GM19193 (cell line): ENCODE data around the gene KCTD2.
A peak's percentile ranks its signal among the peaks of the same experiment; 100 is the strongest.

ENCODE experiments used
- POLR2A ChIP-seq: IDR thresholded peaks from 4 replicates; pipeline ENCODE4 v1.6.1; 2011; ENCODE audit not compliant: insufficient read depth, insufficient read length; ENCODE audit errors: extremely low read depth

The KCTD2 gene

DNA sequence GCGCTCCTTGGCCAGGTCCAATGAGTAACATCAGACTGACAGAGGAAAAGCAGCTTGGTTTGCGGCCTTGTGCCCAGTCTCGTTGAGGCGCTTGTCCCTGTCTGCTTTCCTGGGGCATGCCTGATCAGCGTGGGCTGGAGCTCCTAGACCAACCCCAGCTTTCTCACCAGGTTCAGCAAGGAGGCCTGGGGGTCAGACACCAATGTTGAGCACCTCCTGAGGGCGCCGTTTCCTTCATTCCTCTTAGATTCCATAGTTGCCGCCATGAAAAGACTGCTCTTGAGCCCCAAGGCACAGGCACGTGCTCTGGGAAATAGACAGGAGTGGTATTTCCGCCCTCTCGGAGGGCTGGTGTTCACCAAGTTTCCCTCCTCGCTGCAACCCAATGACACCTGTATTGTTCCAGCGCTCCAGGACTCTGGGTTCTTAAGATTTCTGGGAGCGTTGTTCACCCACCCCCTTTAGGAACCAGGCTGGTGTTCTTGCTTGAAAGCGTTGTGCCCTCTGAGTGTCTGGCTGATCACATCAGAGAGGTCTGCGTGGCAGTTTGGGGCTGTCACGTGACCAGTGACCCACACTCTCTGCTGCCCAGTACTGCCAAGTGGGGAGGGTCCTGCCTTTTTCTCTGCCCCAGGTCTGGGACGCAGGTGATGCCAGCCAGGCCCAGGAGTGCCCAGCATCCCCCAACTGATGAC is 18.0 kb downstream of the KCTD2 start:
- TF ChIP-seq POLR2A, result no peak

- no peak for TF ChIP-seq POLR2A
These were observed 18.6 kb downstream of the KCTD2 start for GRCh38 chr17:75065562-75066151.

DNA sequence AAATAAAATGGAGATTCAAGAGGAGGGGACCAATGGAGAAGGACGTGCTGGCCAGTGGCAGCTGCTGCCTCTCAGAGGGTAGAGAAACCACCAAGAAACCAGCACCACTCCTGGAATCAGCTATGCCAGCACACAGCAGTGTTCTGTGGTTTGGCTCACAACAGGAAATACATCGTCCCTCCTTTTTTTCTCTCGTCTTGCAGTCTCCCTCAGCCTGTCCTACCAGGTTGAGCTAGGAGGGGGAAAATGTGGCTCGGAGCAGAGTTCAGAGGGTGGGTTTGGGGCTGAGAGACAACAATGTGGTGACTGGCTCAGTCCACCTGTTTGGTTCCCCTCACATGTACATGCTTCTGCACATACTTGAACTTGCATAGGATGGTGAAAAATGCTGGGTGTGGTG is 20.8 kb downstream of the KCTD2 start:
- TF ChIP-seq POLR2A, result no peak

DNA sequence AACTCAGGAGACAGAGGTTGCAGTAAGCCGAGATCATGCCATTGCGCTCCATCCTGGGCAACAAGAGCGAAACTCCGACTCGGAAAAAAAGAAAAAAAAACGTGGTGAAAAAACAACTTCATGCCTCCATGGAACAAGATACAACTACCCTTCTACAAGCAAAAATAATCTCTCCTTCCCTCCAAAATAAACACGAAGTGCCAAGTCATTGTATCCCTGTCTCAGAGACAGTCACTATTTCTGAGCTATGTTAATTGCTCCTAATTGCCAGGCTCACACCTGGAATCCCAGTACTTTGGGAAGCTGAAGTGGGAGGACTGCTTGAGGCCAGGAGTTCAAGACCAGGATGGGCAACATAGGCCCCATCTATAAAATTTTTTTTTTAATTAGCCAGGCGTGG is 21.7 kb downstream of the KCTD2 start:
- no peak for TF ChIP-seq POLR2A

DNA sequence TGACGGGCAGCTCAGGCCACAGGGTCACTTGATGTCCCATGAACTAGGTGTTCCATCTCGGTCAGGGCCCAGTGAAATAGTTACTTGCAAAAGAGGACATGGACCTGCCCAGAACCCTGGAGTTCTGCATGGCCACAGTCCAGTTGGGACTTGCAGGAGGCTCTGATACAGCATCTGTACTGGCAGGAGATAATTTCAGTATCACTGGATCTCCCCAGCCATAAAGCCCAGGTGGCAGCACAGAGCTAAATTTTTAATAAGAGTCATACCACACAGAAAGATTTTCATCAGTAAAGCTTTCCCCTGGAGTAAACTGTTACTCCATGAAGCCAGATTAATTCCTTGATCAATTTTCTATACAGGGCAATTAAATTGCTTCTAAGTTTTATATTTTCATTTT is 22.8 kb downstream of the KCTD2 start:
- TF ChIP-seq POLR2A, result no peak

GRCh38 chr17:75073618-75074047 is 26.6 kb downstream of the KCTD2 start:
- TF ChIP-seq POLR2A, result no peak

DNA sequence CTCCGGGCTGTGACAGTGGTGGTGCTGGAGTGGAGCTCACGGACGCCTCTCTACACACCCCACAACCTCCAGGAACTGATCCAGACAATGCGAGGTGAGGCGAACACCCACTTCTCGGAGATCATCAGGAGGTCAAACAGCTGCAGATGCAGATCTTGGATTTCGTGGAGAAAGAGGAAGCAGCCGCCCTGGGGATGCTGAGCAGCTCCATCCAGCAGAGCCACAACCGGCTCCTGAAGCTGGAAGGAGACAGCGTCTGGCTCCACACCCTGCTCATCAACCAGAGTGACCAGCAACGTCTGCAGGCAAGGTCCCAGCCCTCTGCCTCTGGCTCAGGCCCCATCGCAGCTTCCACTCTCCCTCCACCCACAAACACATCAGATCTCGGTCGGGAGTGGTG is 27.5 kb downstream of the KCTD2 start:
- no peak for TF ChIP-seq POLR2A

GRCh38 chr17:75075597-75076336 is 28.7 kb downstream of the KCTD2 start:
- TF ChIP-seq POLR2A, result no peak

DNA sequence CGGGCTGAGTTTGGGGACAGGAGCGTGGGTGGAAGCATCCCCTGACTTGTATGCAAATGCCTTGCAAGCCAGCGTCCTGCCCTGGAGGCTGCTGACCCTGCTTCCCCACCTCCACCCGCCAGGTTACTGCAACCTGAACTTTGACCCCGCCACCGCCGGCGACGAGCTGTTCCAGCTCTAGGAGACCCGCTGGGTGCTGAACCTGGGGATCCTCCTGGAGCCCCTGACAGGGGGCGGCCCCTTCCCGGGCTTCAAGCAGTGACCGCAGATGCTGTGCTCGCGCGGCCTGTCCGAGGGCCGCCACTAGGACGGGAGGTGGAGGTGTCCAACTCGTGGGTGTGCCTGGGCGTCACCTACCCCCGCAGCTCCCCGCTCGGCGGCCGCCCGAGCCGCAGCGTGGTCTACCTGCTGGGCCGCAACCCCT is 30.1 kb downstream of the KCTD2 start:
- TF ChIP-seq POLR2A, result no peak

GRCh38 chr17:75077496-75078283 is 30.7 kb downstream of the KCTD2 start:
- peak; percentile 68 for TF ChIP-seq POLR2A

DNA sequence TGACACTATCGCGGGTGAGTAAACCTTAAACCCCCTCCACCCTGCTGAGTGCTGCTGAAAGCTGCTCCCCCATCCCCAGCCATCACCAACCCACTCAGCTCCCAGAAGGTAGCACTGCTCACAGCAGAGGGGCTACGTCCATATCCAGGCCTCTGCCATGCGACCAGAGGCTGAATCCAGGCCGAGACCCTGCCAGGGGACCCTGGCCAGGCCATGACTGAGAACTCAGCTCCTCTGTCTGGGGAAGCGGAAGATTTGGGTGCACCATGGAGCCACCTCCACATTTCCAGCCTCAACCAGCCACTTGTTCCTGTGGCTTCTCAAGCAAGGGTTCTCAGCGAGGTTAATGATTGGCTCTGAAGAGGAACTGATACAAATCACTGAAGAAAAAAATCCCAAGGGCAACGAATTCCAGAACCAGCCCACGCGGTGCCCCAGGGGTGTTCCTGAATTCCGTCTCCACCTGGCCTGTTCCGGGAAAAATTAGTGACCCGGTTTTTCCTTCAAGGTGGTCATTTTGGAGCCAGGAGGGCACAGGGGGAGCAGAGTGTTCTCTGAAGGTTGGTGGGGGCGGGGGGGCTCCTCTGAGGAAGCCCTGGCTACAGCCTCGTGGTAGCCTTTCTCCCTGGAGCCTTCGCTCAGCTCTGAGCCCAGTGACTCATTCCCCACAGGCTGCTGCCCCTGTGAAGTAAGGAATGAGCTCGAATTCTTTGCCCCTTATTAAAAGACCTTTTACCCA is 31.4 kb downstream of the KCTD2 start:
- TF ChIP-seq POLR2A, result peak; percentile 51

GRCh38 chr17:75079023-75079373 is 32.0 kb downstream of the KCTD2 start:
- TF ChIP-seq POLR2A, result peak; percentile 7

DNA sequence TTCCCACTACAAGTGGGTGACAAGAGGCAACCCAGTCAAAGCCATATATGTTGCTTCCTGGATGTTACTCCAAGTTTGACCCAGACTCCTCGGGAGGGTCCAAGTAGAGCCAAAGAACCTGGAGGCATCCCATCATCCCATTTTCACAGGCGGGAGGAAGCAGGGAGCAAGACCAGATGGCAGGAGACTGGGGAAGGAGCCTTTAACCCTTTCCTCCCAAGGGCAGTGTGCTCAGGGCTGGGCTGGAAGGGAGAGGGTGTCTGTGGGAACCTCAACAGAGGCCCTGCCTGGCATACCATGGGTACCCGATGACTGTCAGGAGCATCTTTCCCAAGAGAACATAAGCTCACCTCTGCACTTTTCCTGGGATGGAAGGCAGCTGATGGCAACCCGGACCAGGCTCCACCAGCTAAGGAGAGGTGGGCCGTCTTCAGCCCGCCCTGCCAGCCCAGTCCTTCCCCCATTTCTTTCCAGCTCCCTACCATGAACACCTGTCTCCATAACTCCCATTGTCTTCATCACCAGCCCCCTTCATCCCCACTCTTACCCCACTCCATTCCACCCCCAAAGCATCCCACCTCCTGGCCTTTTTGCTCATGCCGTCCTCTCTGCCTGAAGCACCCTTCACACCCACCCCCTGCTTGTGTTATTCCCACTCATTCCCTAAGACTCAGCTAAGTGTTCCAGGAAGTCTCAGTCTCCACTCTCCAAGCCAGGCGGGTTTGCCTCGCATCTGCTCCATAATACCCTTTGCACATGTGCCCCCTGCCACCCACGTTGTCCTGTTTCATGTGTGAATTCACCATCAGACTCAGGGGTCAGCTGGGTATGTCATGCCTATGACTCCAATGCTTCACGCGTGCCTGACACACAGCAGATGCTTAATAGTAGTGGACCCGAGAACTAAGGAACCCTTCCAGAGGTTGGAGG is 34.9 kb downstream of the KCTD2 start:
- TF ChIP-seq POLR2A, result no peak
